Adipose tissue (tissue), 3 donors: Measurements from ENCODE around the gene SLC9C1. TPM values are rescaled to one million over a fixed set of nuclear protein-coding genes. Genes with fewer than 3 reads are reported as not detected.
A peak's percentile ranks its signal among the peaks of the same experiment; 100 is the strongest.

Experiments
- H3K27ac ChIP-seq: one replicate; pipeline ENCODE4 v1.5.1; 2013; ENCODE audit warnings: low read depth, low read length
- WGBS, 3 donors: extraction: QIAGEN DNeasy Blood & Tissue Kit; methylation state at CpG; one replicate each; pipeline ENCODE4 v1.1.7; 2013; 5-methylcytosine and 5-hydroxymethylcytosine counted together
- polyA plus RNA-seq, 3 donors: library from polyadenylated mRNA; stranded (reverse); fragments of 200-250 nt; gene quantifications; one replicate each; pipeline ENCODE4 v1.2.3, GENCODE V29; 2013
- donor health status: healthy with polysubstance abuse.
- donor health status: Bipolar disorder and iron deficiency.
- donor health status: healthy.

Gene SLC9C1
- polyA plus RNA-seq: under 1 TPM in 1 of 3 donors, not detected in 2; 0.06 TPM

DNA sequence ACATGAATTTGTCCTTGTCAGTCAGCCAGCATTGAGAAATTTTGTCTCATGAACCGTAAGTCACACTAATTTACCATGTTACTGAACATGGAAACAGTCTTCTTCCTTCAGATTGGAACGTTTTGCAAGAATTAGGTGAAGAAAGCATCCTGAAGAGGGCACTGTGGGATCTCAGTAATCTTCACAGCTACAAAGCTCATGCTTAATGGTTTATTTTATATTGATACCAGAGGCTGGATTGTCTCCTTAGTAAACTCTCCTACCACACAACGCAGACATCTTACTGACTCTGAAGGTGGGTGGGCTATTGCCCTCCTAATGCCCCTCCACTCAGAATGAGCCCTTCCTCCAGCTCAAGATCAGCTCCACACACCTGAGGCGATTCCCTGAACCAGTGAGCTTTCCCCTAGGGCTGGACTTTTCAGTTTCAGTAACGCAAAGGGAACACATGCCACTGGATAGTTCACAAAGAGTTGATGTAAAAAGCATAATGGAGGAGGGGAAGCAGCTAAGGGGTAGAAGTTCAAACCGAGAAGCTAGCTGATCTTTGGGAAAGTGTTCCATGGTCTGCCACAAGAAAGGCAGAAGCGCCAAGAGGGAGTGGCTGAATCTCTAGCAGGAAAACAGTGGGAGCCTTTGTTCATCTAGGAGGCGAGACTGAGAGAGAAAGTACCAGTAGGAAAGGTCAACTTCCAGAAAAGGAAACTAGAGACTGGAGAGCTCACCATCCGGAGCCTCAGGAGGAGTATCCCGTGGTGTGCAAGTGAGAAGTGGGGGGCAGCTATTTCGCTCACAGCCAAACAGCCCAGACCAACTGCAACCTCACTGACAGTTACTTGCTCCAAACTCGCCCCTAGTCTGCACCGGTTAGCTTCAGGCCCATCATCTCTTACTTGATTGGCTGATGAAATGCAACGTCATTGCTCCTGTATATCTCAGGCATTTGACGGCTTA is at the start of gene SLC9C1:
Gene SLC9C1, minus strand, starts transcription at position 849 of the 954 bp plus-strand sequence. CDS start 7,425 bp downstream, outside the sequence.
- WGBS, 3 donors: 16 to 25% (median 25%) methylated on average over 15 of the region's 15 CpGs
- peak within 1 kb of the TSS; percentile 69 for H3K27ac ChIP-seq

DNA sequence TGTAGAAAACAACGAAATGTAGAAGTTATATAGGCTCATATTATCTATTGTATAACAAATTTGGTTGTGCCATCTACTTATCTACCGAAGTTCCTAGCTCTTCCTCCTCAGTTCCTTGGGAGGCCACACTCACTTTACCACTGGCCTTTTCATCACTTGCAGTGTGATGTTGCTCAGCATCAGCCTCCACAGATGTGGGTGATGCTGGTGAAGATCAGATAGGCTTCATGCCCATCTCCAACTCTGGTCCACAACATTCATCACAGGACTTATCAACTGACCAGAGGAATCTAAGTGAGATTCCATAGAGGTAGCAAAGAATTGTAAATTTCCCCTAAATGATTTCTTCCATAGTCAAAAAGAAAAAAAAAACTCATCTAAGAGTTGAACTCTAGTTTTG is 47.4 kb upstream of the SLC9C1 start:
- 78 to 86% (median 80%) methylated on average over 2 of the region's 2 CpGs for WGBS, 3 donors
- no peak overlapping the region for H3K27ac ChIP-seq

DNA sequence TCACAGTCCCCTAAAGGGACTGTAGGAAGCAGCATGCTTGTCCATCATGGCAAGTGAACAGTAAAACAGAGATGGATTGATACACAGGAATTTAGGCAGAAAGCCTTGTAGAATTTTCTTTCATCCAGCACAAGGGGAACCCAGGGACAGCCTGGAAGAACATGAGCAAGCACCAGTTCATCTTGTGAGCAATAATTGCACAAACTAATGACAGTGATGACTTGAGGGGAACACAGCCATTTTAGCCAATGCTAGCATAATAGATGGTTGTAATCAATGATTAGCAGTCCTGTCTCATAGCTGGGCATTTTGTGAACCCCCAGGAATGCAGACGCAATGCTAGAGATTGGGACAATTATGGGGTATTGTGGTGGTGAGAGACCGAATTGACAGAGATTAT is 45.6 kb upstream of the SLC9C1 start:
- 50 to 79% (median 61%) methylated on average over 2 of the region's 2 CpGs for WGBS, 3 donors
- no peak overlapping the region for H3K27ac ChIP-seq

DNA sequence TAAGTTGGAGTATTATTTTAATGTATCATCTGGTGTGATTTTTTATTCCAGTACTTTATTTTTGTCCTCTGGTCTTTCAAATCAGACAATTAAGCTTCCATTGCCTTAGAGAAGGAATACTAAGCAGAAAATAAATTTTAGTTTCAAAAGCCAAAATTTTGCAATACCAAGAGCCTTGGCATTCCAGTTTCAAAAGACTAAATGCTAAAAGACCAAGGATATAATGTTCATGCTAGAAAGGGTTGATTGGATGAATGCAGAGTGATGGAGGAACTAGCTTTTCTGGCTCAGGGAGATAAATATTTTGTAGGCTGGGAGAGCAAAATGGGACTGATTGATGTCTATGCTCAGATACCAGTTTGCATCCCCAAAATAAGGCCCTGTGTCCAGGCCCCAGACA is 45.1 kb upstream of the SLC9C1 start:
- H3K27ac ChIP-seq: no peak overlapping the region

DNA sequence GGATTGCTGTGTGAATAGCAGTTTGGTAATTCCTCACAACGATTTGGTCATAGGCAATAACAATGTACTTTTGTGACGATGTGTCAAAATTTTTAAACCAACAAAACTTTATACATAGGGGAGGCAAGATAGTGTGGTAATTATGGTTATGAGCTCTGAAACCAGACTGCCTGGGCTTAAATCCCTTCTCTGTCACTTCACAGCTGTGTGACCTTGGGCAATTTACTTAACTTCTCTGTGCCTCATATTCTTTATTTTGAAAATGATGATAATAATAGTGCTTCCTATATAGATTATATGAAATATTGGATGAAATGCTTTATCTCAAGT is 44.7 kb upstream of the SLC9C1 start:
- H3K27ac ChIP-seq: no peak overlapping the region
- 67 to 82% (median 69%) methylated on average over 2 of the region's 2 CpGs for WGBS, 3 donors

DNA sequence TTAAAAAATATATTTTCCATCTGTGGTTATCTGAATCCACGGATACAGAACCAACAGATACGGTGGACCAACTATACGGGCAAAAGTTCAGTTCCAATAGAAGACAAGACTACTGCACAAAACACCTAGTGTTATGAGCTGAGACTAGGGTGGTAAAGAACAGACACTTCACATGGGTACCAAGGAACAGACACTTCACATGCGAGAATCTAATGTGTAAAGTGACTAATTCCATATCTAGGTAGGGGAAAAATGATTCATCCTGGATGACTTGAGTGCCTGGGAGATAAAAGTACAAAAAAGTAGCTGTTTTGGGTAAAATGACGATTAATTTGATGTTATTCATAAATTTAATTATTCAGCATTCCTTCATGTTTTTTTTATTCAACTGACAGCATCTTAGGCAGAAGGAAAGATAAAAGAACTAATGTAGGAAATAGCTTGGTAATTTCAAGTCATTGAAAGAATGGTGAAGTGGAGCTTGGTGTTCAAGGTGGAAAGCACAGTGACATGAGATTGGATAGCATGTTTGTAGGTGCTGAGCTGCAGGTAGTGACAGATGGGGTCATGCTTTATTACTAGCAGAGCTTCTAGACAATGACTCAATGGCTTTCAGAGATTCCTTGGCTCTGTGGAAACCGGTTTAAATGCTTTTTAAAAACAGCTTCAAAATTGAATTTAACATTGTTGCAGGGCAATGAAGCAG is 44.2 kb upstream of the SLC9C1 start:
- no peak overlapping the region for H3K27ac ChIP-seq
- 77 to 81% (median 81%) methylated on average over 6 of the region's 6 CpGs for WGBS, 3 donors

DNA sequence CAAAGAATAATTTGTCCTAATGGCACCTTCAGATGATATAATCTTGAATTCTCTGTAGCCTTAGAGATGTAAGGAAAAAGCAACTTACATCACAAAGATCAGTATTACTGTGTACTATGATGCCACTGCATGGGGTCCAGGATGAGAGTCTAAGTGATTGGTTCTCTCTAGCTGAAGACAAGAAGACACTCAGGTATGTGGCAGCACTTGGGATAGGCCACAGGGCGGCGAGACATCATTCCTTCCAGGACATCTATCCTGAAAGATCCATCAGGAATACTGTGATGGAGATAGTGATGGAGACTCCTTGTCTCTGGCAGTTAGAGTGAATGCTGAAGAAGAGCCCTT is 41.4 kb upstream of the SLC9C1 start:
- 92 to 100% (median 100%) methylated on average over 2 of the region's 2 CpGs for WGBS, 3 donors
- H3K27ac ChIP-seq: no peak overlapping the region

DNA sequence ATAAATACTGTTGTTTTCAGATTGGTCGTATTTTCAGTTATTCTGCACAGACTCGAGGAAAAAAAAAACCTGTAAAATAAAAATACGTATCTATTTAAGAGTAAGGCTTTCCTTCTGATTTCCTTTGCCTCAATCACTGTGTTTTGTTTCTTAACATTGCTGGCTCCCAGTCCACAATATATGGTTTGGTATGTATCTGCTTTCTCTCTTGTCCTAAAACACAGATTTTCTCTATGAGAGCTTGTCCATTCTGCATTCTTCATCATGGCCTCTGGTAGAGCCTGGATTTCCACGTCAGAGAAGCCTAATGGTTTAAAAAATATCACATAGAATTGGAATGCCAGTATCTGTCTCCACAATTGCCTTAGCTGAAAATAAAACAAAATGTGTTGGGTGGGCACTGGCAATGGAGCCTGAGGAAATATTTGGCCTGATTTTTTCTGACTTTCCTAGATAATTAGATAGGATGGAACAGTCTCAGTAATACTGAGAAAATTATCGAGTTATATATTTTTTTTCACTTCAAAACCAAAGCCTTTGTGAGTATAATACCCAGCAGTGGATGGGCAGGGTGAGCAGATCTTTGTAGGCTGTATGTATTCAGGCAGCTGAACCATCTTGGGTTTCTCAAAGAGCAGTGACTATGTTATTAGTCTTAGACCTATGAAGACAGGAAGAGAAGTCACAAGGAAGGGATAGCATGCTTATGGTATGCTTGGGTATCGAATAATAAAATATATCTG is 40.8 kb upstream of the SLC9C1 start:
- 35 to 48% (median 37%) methylated on average over 6 of the region's 6 CpGs for WGBS, 3 donors
- H3K27ac ChIP-seq: no peak overlapping the region

DNA sequence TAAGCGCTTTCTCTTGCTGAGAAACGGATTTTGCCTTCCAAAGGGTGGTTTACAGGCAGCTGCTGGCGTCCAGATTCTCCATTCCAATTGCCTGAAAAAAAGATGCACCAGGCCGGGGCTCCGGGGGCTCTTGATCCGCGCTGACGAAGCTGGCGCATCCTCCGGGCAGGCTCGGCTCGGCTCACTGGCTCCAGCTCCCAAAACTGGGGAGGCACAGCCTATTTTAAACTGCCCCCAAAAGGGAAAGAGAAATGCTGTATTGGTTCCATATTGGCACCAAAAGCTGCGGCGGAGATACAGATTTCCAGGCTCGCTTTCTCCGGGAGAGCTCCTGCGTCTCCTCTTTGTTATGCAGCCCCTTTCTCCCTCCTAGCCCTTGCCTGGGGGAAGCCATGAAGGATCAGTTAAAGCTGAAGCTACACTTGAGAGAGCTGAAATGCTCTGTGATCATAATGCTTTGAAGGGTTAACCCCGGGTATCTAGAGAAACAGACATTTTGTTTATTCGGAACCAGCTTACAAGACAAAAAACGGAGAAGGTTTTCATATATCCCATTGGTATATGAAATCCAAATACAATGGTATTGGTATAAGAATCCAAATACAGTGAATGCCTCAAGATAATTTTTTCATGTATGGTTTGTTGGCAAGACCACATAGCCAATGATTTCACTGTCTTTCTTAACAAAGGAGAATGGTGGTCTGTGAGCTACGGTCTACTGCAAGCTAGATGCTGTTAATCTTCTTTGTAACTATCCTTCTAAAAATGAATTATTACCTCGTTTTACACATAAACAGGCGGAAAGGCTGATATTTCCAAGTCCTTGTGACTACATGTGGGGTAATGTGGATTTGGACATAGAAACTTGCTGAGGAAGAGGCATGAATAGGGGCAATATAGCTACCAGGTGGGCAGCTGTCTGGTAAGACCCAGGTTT is 39.6 kb upstream of the SLC9C1 start:
- 3 to 13% (median 4%) methylated on average over 23 of the region's 23 CpGs for WGBS, 3 donors
- H3K27ac ChIP-seq: no peak overlapping the region

DNA sequence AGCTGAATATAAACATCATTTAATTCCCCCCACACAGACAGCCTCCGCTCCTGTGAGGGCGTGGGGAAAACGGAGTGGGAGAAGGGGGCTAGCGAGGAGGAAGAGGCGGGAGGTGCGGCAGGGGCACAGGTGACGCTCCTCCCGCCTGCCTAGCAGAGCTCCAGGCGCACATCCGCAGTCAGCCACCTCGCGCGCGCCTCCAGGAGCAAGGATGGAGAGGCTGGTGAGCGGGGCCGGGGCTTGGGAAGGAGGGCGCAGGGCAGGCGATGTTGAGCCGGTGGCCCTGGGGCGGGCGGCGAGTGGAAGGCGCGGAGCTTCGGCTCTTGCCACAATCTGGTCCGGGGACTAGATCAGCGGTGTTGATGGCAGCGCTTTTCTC is 39.0 kb upstream of the SLC9C1 start, which contains the start of gene CD200:
Gene CD200, plus strand, starts transcription at position 155 of the 379 bp plus-strand sequence. Its CDS starts 57 bp downstream, at position 212.
- H3K27ac ChIP-seq: no peak within 1 kb of the TSS
- 1 to 2% (median 2%) methylated on average over 28 of the region's 28 CpGs for WGBS, 3 donors

DNA sequence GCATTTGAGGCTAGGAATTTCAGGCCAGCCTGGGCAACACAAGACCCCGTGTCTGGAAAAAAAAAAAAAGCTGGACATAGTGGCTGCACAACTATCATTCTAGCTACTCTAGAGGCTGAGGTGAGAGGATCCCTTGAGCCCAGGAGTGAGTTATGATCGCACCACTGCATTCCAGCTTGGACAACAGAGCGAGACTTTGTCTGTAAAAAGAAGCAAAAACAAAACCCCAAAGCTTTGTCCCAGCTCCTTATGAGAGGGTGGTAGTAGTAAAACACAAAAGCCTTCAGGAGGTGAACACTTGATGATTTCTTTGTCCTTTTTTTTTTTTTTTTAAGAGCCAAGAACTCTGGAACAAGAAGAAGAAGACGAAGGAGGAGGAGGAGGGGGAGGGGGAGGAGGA is 37.8 kb upstream of the SLC9C1 start:
- H3K27ac ChIP-seq: no peak overlapping the region

DNA sequence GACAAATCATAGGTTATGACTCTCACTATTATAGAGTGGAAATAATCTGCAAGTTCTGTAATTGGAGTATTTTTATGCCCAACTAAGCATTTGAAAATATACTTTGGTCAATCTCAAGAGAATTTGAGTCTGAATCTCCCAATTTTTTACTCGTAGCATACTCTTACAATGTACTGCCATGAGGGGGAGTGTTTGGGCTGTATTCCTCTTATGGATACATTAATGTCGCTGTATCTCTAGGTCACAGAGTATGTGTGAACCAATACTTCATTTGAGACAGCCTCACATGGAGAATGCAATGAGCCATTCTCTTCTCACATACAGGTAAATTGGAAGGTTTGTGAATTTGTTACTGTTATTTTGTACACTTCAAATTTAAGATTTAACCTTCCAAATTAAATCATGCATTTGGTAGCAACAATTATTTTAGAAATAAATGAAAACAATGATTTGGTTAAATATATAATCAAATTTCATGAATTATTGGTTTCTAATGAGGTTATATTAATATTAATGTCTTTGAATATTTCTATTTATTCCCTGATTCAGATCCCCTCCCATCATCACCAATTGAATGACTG is 33.4 kb upstream of the SLC9C1 start:
- no peak overlapping the region for H3K27ac ChIP-seq
- WGBS, 3 donors: 0 to 10% (median 2%) methylated on average over 2 of the region's 2 CpGs

More for the DNA sequence above, 37.8 kb upstream of the SLC9C1 start:
- 84 to 100% (median 96%) methylated on average over 3 to 4 of the region's 4 CpGs for WGBS, 3 donors

DNA sequence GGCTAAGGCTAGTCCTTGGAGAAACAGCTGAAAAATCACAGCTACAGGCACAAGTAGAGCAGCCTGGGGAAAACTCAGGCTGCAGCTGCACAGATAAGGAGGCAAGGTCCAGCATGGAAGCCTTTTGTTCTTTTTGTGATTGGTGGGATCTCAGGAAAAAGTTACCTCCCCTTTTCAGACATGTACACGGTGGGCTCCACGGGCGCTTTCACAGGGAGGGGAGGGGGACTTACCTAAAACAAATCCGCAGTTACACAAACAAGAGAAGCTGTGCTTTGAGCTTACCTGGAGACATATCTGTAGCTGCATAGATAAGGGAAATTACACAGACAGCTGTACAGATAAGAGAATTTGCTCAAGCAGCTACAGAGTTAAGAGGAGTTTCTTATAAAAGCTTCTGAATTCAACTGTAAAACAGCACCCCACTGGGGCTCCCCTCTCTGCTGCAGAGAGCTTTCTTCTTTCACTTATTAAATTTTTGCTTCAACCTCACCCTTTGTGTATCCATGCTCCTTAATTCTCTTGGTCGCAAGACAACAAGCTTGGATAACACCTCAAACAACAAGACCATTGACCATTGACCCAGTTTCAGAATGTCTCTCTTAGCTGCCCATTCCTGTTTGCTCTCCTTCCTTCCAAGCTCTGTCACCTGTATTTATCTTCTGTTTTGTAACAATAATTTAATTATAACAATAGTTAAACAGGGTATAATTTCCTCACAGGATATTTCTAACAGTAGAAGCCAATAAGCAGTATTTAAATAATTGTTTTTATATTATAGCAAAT is 28.0 kb upstream of the SLC9C1 start:
- H3K27ac ChIP-seq: no peak overlapping the region
- 17 to 62% (median 62%) methylated on average over 5 of the region's 5 CpGs for WGBS, 3 donors

DNA sequence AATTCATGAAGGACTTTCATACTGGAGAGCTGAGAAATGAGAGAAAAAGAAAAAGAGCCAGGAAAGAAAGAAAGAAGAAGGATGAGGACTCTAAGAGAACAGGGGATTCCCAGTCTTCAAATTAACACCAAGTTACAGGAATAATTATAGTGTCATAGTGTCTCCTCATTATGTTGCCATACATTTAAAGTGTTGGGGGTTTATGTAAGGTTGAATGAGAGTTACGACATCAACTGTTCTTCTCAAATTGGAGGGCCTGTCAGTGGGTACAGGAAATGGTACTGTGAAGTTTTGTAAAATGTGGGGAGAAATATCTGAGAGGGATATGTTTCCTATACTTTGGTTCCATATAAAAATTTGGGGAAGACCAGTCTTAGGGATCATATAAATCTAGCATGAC is 26.7 kb upstream of the SLC9C1 start:
- 55 to 91% (median 67%) methylated on average over 1 of the region's 1 CpG for WGBS, 3 donors
- H3K27ac ChIP-seq: no peak overlapping the region

DNA sequence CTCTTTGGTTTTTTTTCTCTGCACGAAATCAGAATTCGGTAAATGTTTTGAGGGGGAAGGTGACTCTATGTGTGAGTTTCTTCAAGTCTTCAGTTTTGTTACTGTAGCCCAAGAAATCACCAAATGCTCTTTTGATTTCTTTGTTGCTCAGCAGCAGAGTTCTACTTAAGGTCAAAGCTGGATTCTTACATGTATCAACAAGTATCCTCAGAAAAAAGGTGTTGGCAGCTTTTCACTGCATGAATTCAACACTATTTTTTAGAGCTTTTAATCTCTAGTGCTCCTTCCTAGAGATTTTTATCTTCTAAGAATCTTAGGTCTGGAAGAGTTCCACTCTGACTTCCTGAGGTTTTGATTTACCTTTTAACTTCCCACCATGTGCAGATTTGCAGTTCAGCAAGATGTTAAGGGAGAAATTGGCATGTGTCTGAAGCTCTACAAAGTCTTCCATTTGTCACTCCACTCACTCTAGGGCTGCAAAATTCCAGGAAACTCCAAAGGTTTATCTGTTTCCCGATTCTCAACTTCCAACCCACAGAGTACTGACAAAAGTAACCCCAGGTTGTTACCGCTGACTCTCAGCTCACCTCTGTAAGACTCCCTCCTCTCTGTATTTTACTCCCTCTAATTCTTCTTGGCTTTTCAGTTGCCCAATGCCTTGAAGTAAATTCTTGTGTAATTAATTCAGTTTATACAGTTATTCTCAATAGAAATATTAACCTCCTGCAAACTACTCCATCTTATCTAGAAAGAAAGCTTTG is 25.7 kb upstream of the SLC9C1 start:
- H3K27ac ChIP-seq: no peak overlapping the region
- whole genome bisulfite sequencing, 3 donors: 71 to 85% (median 72%) methylated on average over 4 of the region's 4 CpGs

DNA sequence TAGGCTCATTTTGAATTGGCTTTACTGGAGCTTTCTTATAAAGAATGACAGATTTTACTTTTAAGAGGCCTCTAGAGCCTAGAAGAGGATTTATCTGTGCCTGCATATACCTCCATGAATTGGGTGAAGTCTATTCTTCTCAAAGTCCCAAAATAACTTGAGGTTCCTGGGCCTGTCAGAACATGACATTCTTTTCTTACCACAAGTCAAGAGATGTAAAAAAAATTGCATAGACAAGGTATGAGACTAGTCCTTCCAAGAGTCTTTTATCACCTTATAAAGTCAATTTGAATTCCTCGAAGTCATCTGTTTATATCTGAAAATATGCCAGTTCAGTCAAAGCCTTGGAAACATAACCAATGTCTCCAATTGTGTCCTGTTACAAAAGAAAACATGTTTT is 21.8 kb upstream of the SLC9C1 start:
- WGBS, 3 donors: 58 to 95% (median 92%) methylated on average over 1 of the region's 1 CpG
- no peak overlapping the region for H3K27ac ChIP-seq
